GM18502 (cell line): ENCODE results near the gene BCL7B.
"Not testable (repeated sequence)": the region's sequence is repeated elsewhere in the genome, so short reads cannot be mapped to it uniquely, and the experiment has no call there.

Experiments used
- ATAC-seq: cut with Tn5 transposase; IDR thresholded peaks from one replicate; pipeline ENCODE4 v1.9.1; 2021; ENCODE audit warnings: mild to moderate bottlenecking; ENCODE audit not compliant: unreplicated experiment, poor library complexity

BCL7B gene

GRCh38 chr7:73504920-73505319 lies 52.6 kb downstream of the BCL7B start:
- no peak for ATAC-seq

GRCh38 chr7:73504017-73504416 lies 53.5 kb downstream of the BCL7B start:
- no peak for ATAC-seq

DNA sequence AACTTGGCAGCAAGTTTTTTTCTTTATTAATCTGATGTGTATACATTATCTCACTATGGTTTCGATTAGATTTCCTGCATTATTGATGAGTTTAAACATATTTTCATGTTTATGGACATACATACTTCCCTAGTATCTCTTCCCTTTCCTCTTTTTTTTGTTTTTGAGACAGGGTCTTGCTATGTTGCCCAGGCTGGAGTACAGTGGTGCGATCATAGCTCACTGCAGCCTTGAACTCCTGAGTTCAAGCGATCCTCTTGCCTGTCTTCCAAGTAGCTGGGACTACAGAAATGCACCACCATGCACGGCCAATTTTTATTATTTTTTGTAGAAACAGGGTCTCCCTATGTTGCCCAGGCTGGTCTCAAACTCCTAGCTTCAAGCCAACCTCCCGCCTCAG lies 54.3 kb downstream of the BCL7B start:
- ATAC-seq = no peak

- no peak for ATAC-seq
Observed at GRCh38 chr7:73496626-73497025, 60.9 kb downstream of the BCL7B start.

- ATAC-seq = not testable (repeated sequence)
Observed at GRCh38 chr7:73495507-73495906, 62.0 kb downstream of the BCL7B start.

DNA sequence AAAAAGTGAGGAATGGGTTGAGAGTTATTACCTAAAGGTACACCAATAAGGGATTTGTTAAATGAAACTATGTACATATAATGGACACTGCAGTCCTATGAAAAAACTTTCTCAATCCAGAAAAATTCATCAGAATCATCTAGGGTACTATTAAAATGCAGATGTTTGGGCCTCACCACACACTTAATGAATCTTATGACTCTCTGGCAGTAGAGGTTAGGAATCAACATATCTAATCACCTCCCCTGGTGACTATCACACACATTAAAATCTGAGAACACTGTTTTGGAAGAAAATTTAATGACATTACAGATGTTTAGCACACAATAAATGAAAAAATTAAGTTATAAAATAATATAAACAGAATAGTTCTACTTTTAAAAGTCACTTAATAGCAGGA lies 67.5 kb downstream of the BCL7B start:
- ATAC-seq = no peak

DNA sequence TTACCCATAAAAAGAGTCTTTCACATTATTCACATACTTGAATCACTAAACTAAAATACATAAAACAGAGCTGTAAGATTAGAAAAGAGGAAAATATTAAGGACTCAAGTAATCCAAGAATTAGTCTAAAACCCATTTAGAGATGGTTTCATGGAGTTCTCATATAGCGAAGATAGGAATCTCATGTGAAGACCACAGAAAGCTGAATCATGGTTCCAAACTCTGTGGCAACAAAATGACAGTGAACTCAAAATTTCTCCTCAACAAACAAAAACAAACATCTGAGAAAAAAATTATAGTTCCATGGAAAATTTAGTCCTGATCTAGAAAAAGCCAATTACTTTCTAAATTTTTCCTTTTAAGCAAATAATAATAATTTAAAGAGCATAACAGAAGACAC lies 70.0 kb downstream of the BCL7B start:
- no peak for ATAC-seq
